ENCODE results near the gene HBP1.

HBP1 gene

DNA sequence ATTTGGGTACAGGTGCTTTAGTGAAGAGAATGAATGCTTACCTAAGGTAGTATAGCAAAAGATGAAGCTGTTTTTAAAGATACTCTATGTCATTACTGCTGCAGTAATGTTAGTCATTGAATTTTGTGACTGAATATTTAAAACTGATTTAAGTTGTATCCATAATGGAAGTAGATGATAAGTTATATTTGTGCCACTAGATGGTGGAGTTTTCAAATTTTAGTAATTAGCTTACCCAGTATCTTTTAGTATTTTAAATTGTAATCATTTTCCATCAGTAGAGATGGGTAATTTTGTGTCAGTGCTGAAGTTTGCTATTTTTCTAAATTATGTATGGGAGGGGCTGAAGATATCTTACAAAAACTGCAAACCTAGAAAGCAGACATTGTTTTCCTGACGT, 25.2 kb downstream of the HBP1 start:
- H3K27ac ChIP-seq: no peak overlapping the region
- TF ChIP-seq, protein P1, sequence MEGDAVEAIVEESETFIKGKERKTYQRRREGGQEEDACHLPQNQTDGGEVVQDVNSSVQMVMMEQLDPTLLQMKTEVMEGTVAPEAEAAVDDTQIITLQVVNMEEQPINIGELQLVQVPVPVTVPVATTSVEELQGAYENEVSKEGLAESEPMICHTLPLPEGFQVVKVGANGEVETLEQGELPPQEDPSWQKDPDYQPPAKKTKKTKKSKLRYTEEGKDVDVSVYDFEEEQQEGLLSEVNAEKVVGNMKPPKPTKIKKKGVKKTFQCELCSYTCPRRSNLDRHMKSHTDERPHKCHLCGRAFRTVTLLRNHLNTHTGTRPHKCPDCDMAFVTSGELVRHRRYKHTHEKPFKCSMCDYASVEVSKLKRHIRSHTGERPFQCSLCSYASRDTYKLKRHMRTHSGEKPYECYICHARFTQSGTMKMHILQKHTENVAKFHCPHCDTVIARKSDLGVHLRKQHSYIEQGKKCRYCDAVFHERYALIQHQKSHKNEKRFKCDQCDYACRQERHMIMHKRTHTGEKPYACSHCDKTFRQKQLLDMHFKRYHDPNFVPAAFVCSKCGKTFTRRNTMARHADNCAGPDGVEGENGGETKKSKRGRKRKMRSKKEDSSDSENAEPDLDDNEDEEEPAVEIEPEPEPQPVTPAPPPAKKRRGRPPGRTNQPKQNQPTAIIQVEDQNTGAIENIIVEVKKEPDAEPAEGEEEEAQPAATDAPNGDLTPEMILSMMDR (conservative IDR thresholded peaks at IDR 0.05): peak; percentile 40

DNA sequence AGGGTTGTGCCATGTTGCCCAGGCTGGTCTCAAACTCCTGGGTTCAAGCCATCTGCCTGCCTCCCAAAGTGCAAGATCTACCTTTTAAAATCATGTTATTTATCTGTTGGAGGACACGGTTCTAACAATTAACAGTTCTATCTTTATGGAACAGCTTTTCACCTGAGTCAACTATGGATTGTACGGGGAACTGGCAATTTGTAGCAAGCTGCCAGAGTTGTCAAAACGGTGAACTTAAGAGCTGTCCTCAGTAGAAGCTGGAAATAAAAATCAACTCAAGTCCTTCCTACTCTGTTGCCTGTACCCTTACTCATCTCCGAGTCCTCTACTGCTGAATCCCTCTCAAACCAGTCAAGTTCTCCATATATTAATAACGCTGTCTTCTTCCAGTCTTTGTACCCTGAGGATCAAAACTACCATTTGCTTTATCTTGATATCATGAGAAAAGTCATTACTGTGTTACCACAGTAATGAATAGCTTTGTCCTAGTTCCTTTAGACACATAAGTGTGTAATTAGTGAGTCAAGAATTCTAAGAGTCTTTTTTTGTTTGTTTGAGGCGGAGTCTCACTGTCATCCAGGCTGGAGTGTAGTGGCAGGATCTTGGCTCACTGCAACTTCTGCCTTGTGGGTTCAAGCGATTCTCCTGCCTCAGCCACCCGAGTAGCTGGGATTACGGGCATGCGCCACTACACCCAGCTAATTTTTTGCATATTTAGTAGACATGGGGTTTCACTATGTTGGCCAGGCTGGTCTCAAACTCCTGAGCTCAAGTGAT, 28.2 kb downstream of the HBP1 start:
- H3K27ac ChIP-seq: no peak overlapping the region
- TF ChIP-seq, protein P1 (conservative IDR thresholded peaks at IDR 0.05): no peak

DNA sequence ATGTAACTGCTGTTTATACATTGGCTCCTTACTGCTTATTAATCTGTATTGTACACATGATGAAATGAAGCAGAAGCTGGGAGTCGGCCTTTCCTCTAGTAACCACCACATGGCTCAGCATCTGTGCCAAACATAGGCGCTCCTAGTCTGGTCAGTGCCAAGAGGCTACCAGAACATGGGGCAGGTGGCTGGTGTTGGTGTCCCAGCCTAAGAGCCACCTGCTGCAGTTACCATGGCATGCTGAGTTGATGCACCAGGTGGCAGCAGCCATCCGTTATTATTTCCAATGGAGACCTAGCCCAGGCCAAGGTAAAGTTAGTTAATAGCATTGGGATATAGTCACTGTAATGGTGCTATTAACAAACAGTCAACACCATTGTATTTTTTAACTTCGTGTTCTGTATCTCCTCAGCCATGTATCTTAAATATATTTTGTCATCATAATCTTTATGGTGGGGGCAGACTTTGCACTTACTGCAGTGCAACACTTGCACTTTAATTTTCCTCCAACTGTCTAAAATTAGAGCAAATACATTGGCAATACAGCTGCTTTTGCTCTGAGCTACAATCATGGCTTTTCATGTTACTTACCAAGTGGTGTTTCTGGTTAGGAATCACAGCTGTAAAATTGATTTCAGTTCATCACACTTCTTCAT, 33.1 kb downstream of the HBP1 start:
- no peak overlapping the region for H3K27ac ChIP-seq
- TF ChIP-seq, protein P1 (conservative IDR thresholded peaks at IDR 0.05): peak; percentile 94

GRCh38 chr7:107203607-107204006, 34.8 kb downstream of the HBP1 start:
- H3K27ac ChIP-seq: no peak overlapping the region
- TF ChIP-seq, protein P1 (conservative IDR thresholded peaks at IDR 0.05): no peak

DNA sequence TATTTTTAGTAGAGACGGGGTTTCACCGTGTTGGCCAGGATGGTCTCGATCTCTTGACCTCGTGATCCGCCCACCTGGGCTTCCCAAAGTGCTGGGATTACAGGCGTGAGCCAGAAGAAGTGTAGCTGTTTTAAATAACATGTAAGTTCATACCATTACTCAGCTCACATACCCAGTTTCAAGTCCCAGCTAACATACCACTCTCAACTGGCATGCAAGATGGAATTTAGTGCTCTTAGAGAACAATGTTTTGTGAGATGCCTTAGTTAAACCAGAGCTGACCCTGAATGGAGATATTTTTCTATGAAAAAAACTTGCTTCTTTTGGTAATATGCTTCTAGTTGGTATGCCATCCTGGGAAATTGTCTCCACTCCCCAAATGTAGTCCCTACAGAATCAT, 37.3 kb downstream of the HBP1 start:
- H3K27ac ChIP-seq: no peak overlapping the region
- TF ChIP-seq, protein P1 (conservative IDR thresholded peaks at IDR 0.05): no peak

DNA sequence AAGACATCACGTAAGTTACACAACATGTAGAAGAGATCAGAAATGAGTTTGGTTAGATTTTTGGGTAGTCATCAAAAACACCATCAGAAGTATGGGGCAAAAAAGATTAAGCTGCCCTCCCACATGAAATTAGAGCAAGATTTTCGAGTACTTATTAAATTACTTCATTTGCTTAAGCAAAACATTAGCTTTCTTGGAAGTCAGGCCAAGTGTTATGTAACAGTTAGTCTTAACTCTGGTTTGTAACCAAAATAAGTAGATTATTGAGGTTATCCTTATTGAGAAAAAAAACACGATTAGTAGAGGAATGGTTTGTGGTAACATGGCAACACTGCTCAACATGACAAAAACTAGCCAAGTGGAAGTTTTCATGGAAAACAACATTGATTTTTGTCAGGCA, 37.9 kb downstream of the HBP1 start:
- no peak overlapping the region for H3K27ac ChIP-seq
- TF ChIP-seq, protein P1 (conservative IDR thresholded peaks at IDR 0.05): no peak

DNA sequence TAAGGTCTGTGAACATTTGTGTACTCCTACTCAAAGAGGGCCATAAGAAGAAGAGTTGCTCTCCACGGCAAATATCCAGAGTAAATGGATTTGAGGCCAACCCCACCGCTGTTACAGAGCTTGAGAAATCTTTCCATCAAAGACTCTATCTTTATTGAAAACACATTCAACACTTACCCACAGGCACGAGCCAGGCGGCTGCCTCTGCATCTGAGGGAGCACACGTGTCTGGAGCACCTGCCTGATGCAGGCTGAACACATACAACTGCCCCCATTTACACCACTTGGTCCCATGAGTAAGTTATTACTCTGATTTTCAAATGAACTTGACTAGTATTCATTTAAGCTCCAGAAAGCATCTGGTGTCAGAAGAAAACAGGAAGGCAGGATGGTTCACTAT, 38.7 kb downstream of the HBP1 start:
- no peak overlapping the region for H3K27ac ChIP-seq
- TF ChIP-seq, protein P1 (conservative IDR thresholded peaks at IDR 0.05): no peak
